ENCODE measurements around the gene AKR1D1. TPM values are rescaled to one million over a fixed set of nuclear protein-coding genes. Genes with fewer than 3 reads are reported as not detected.

The AKR1D1 gene
- total and polyA plus RNA-seq, 2 of the 13 experiments (the other 11 are each of a cell fraction or from before 2014, with no cell fraction given) = 6.9 to 37.0 TPM

DNA sequence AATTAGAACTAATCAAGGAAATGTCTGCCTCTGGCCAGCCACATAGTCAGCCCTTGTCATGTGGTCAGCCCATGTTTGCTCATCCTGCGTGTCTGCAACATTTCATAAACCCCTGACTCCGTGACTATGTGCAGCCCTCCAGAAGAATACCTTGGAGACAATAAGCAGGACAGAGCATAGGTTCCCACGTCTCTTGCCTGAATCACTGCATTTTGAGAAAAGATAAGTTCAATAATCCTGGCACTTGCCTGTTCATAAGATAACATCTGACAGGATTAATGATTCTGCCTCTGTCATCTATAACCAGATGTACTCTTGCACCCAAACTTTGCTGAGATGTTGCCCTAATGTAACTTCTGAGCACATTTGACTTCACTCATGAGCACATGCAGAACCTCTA, 78.4 kb downstream of the AKR1D1 start:
- Histone ChIP-seq H3K9ac (ENCODE audit: insufficient read depth, low read depth, low read length) (no peak overlapping the region), H3K27me3 (ENCODE audit: control insufficient read depth in 1 of 2, insufficient read depth in 2 of 2, low read length in 2 of 2) (no peaks in the 10 kb centered on the region), H3K4me3 (replicated peaks in 1 of 3; ENCODE audit: insufficient read depth in 1 of 3, low read depth in 2 of 3, low read length in 3 of 3) (no peak overlapping the region), H3K9me3 (ENCODE audit: low read length) (no peaks in the 10 kb centered on the region), H4K20me1 (ENCODE audit: insufficient read depth, low read length) (no peaks in the 10 kb centered on the region), H2AFZ (ENCODE audit: low read length) (peak overlapping the region; percentile 46), H3K27ac (ENCODE audit: extremely low read length, insufficient read depth, low read length) (peak overlapping the region; percentile 44), H3K79me2 (ENCODE audit: insufficient read depth, low read length) (no peaks in the 10 kb centered on the region), H3K36me3 (replicated peaks in 1 of 2; ENCODE audit: control insufficient read depth in 1 of 2, insufficient read depth in 2 of 2, low read length in 2 of 2) (no peaks in the 10 kb centered on the region), H3K4me2 (ENCODE audit: low read depth, low read length) (no peak overlapping the region), H3K4me1 (ENCODE audit: insufficient read depth, low read length) (peaks cover 67% of the 10 kb centered on the region)
- no peak for FAIRE-seq
- no TSS peak for BruUV-seq (replicated peaks)
- intact Hi-C loops (cut with micrococcal nuclease; ENCODE audit: unreplicated experiment) (loop anchor here (5.0 kb wide), 2 partner anchors 67 to 87 kb away; no protein-coding TSS in a partner anchor), in situ Hi-C loops (cut with HindIII; ENCODE audit: extremely low pct_ligation_motif_present, low pct_unique_long_range_greater_than_20kb) (no loop called here)
- POLR2A ChIA-PET = no interaction called here
- no peak for DNase-seq (ENCODE audit: low spot score)
- ATAC-seq = no peak
- TF ChIP-seq, protein P1, sequence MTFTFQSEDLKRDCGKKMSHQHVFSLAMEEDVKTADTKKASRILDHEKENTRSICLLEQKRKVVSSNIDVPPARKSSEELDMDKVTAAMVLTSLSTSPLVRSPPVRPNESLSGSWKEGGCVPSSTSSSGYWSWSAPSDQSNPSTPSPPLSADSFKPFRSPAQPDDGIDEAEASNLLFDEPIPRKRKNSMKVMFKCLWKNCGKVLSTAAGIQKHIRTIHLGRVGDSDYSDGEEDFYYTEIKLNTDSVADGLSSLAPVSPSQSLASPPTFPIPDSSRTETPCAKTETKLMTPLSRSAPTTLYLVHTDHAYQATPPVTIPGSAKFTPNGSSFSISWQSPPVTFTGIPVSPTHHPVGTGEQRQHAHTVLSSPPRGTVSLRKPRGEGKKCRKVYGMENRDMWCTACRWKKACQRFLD (CRISPR knock-in tag; IDR thresholded peaks at IDR 0.05; ENCODE audit: borderline replicate concordance) = no peak
- 0 out of 2 replicates have a peak, but pooled peaks have one; percentile 7 for TF ChIP-seq GATAD2A (CRISPR knock-in tag; IDR thresholded peaks at IDR 0.05)
- TF ChIP-seq KDM5A (IDR thresholded peaks at IDR 0.05; ENCODE audit: borderline replicate concordance, low read length) = no peak
- no peak for TF ChIP-seq KLF12 (CRISPR knock-in tag; IDR thresholded peaks at IDR 0.05; ENCODE audit: borderline replicate concordance)
- WGBS (ENCODE audit: low lambda C conversion rate) = 92% methylated on average over 3 of the region's 3 CpGs
- CTCF ChIA-PET (ENCODE audit: low intra/inter-chr PET ratio, low total read pairs) = no interaction called here

DNA sequence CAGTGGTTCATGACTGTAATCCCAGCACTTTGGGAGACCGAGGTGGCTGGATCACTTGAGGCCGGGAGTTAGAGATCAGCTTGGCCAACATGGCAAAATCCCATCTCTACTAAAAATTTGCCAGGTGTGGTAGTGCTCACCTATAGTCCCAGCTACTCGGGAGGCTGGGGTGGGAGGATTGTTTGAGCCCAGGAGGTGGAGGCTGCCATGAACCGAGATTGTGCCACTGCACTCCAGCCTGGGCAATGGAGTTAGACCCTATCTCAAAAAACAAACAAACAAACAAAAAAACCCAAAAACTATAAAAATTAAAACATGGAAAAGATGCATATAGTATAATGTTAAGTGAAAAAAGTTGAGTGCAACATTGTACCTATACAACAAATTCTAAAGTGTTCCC, 81.4 kb downstream of the AKR1D1 start:
- CTCF ChIA-PET (ENCODE audit: low intra/inter-chr PET ratio, low total read pairs) = no interaction called here
- Histone ChIP-seq H3K27me3 (ENCODE audit: control insufficient read depth in 1 of 2, insufficient read depth in 2 of 2, low read length in 2 of 2) (no peaks in the 10 kb centered on the region), H3K4me2 (ENCODE audit: low read depth, low read length) (no peak overlapping the region), H4K20me1 (ENCODE audit: insufficient read depth, low read length) (no peaks in the 10 kb centered on the region), H2AFZ (ENCODE audit: low read length) (no peak overlapping the region), H3K36me3 (replicated peaks in 1 of 2; ENCODE audit: control insufficient read depth in 1 of 2, insufficient read depth in 2 of 2, low read length in 2 of 2) (no peaks in the 10 kb centered on the region), H3K9ac (ENCODE audit: insufficient read depth, low read depth, low read length) (no peak overlapping the region), H3K27ac (ENCODE audit: extremely low read length, insufficient read depth, low read length) (peak overlapping the region; percentile 81), H3K79me2 (ENCODE audit: insufficient read depth, low read length) (no peaks in the 10 kb centered on the region), H3K4me1 (ENCODE audit: insufficient read depth, low read length) (peaks cover 71% of the 10 kb centered on the region), H3K4me3 (replicated peaks in 1 of 3; ENCODE audit: insufficient read depth in 1 of 3, low read depth in 2 of 3, low read length in 3 of 3) (no peak overlapping the region), H3K9me3 (ENCODE audit: low read length) (no peaks in the 10 kb centered on the region)
- POLR2A ChIA-PET = interaction anchor here (1.5 kb wide), 1 partner anchor 100 kb away, joined by 5 read pairs; no protein-coding TSS in a partner anchor
- DNase-seq (ENCODE audit: low spot score) = no peak
- intact Hi-C loops (cut with micrococcal nuclease; ENCODE audit: unreplicated experiment) (loop anchor here (2.0 kb wide), 1 partner anchor 61 kb away; no protein-coding TSS in a partner anchor), in situ Hi-C loops (cut with HindIII; ENCODE audit: extremely low pct_ligation_motif_present, low pct_unique_long_range_greater_than_20kb) (no loop called here)
- no peak for ATAC-seq
- BruUV-seq (replicated peaks) = no TSS peak
- 85% methylated on average over 4 of the region's 4 CpGs for WGBS (ENCODE audit: low lambda C conversion rate)
- no peak for FAIRE-seq
- TF ChIP-seq, protein P2, sequence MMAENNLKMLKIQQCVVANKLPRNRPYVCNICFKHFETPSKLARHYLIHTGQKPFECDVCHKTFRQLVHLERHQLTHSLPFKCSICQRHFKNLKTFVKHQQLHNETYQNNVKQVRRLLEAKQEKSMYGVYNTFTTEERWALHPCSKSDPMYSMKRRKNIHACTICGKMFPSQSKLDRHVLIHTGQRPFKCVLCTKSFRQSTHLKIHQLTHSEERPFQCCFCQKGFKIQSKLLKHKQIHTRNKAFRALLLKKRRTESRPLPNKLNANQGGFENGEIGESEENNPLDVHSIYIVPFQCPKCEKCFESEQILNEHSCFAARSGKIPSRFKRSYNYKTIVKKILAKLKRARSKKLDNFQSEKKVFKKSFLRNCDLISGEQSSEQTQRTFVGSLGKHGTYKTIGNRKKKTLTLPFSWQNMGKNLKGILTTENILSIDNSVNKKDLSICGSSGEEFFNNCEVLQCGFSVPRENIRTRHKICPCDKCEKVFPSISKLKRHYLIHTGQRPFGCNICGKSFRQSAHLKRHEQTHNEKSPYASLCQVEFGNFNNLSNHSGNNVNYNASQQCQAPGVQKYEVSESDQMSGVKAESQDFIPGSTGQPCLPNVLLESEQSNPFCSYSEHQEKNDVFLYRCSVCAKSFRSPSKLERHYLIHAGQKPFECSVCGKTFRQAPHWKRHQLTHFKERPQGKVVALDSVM (CRISPR knock-in tag; IDR thresholded peaks at IDR 0.05) = peak; percentile 96
- TF ChIP-seq ZNF121 (CRISPR knock-in tag; IDR thresholded peaks at IDR 0.05) (peak; percentile 68), ZNF138 (CRISPR knock-in tag; IDR thresholded peaks at IDR 0.05; ENCODE audit: low read depth) (no peak), KAT8 (CRISPR knock-in tag; IDR thresholded peaks at IDR 0.05) (no peak)
- TF ChIP-seq, protein P3, sequence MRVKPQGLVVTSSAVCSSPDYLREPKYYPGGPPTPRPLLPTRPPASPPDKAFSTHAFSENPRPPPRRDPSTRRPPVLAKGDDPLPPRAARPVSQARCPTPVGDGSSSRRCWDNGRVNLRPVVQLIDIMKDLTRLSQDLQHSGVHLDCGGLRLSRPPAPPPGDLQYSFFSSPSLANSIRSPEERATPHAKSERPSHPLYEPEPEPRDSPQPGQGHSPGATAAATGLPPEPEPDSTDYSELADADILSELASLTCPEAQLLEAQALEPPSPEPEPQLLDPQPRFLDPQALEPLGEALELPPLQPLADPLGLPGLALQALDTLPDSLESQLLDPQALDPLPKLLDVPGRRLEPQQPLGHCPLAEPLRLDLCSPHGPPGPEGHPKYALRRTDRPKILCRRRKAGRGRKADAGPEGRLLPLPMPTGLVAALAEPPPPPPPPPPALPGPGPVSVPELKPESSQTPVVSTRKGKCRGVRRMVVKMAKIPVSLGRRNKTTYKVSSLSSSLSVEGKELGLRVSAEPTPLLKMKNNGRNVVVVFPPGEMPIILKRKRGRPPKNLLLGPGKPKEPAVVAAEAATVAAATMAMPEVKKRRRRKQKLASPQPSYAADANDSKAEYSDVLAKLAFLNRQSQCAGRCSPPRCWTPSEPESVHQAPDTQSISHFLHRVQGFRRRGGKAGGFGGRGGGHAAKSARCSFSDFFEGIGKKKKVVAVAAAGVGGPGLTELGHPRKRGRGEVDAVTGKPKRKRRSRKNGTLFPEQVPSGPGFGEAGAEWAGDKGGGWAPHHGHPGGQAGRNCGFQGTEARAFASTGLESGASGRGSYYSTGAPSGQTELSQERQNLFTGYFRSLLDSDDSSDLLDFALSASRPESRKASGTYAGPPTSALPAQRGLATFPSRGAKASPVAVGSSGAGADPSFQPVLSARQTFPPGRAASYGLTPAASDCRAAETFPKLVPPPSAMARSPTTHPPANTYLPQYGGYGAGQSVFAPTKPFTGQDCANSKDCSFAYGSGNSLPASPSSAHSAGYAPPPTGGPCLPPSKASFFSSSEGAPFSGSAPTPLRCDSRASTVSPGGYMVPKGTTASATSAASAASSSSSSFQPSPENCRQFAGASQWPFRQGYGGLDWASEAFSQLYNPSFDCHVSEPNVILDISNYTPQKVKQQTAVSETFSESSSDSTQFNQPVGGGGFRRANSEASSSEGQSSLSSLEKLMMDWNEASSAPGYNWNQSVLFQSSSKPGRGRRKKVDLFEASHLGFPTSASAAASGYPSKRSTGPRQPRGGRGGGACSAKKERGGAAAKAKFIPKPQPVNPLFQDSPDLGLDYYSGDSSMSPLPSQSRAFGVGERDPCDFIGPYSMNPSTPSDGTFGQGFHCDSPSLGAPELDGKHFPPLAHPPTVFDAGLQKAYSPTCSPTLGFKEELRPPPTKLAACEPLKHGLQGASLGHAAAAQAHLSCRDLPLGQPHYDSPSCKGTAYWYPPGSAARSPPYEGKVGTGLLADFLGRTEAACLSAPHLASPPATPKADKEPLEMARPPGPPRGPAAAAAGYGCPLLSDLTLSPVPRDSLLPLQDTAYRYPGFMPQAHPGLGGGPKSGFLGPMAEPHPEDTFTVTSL (CRISPR knock-in tag; IDR thresholded peaks at IDR 0.05; ENCODE audit: borderline replicate concordance) = no peak

Measured in HepG2 (cell line).